Lower lobe of right lung (tissue), 2 donors: ENCODE results near the gene PDE2A. TPM values are rescaled to one million over a fixed set of nuclear protein-coding genes. Genes with fewer than 3 reads are reported as not detected.

Source experiments
- ATAC-seq, 2 donors: fragments of 200-7000 bp; cut with Tn5 transposase; one replicate each; pipeline ENCODE4 v1.9.1; 2020 to 2022; ENCODE audit warnings: mild to moderate bottlenecking in 2 of 2, moderate library complexity in 2 of 2
- DNase-seq: peaks from one replicate; pipeline ENCODE4 v3.0.0-alpha.2; 2020
- H3K27ac ChIP-seq: fragments of 200-600 bp; one replicate; pipeline ENCODE4 v1.8.0; 2022
- H3K27me3 ChIP-seq: fragments of 200-600 bp; one replicate; pipeline ENCODE4 v1.8.0; 2022; ENCODE audit warnings: low read depth
- H3K36me3 ChIP-seq: fragments of 200-600 bp; one replicate; pipeline ENCODE4 v1.8.0; 2022; ENCODE audit warnings: mild to moderate bottlenecking
- H3K4me1 ChIP-seq: fragments of 200-600 bp; one replicate; pipeline ENCODE4 v1.8.0; 2022
- H3K4me3 ChIP-seq: fragments of 200-600 bp; one replicate; pipeline ENCODE4 v1.8.0; 2022; ENCODE audit warnings: mild to moderate bottlenecking
- H3K9me3 ChIP-seq: fragments of 200-600 bp; one replicate; pipeline ENCODE4 v1.8.0; 2022
- CTCF ChIP-seq: fragments of 200-600 bp; IDR thresholded peaks from one replicate; pipeline ENCODE4 v1.8.0; 2022; ENCODE audit warnings: antibody characterized with exemption, mild to moderate bottlenecking
- intact Hi-C: fragments of 100-400 bp; cut with DNase I; formaldehyde crosslinking; loops from one replicate; pipeline ENCODE4 v1.11.0; 2022
- total RNA-seq: library from RNA; stranded (reverse); fragmentation: NEBNext Ultra II Directional; extraction: Animal tissue kit (Norgen Biotek cat#: 25700); gene quantifications from one replicate; pipeline ENCODE4 v1.2.1, GENCODE V29; 2021
- donor health status: DM: no; HTN: yes; CAD: no; lungs with severe emphysema.

Gene PDE2A
- total RNA-seq, 1 donor from 2014 or later, result 19.5 TPM

GRCh38 chr11:72678524-72678923, 4.3 kb upstream of the PDE2A start:
- Histone ChIP-seq H3K4me1 (peaks cover 6% of the 10 kb centered on the region), H3K36me3 (peaks cover 10% of the 10 kb centered on the region), H3K27me3 (peaks cover 43% of the 10 kb centered on the region), H3K9me3 (no peaks in the 10 kb centered on the region), H3K27ac (no peak overlapping the region), H3K4me3 (no peak overlapping the region)
- TF ChIP-seq CTCF, result no peak
- ATAC-seq (no peak), DNase-seq (no peak)
- intact Hi-C loops, result no loop called here

DNA sequence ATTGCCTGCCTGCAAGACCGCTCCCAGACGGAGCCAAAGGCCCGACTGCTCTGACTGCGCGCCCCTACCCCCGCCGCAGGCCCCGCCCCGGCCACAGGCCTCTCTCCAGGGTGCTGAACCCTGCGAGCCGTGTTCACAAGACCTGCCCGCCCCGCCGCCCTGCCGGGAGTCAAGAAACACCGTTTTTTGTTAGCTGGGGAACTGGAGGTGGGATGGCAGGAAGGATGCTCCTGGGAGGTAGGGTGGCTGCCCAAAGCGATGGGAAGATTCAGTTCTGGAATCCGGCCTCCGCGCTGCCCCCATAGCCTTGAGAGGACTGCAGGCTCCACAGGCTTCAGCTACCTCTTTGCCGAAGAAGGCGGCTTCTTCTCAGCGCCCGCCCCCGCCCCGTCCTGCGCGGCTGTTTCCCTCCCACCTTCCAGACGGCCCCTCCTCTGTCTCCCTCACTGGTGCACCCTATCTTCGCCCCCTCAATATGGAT, 2.7 kb upstream of the PDE2A start:
- ATAC-seq, result peak; percentile 60 to 62
- Histone ChIP-seq H3K27me3 (peaks cover 57% of the 10 kb centered on the region), H3K36me3 (no peaks in the 10 kb centered on the region), H3K4me1 (peaks cover 6% of the 10 kb centered on the region), H3K9me3 (no peaks in the 10 kb centered on the region), H3K27ac (no peak overlapping the region), H3K4me3 (no peak overlapping the region)
- TF ChIP-seq CTCF, result no peak
- DNase-seq, result peak; percentile 77
- intact Hi-C loops, result no loop called here

- ATAC-seq, result no peak
- intact Hi-C loops, result no loop called here
- Histone ChIP-seq H3K9me3 (no peaks in the 10 kb centered on the region), H3K27ac (no peak overlapping the region), H3K36me3 (no peaks in the 10 kb centered on the region), H3K4me3 (no peak overlapping the region), H3K27me3 (peaks cover 64% of the 10 kb centered on the region), H3K4me1 (no peaks in the 10 kb centered on the region)
- no peak for TF ChIP-seq CTCF
- no peak for DNase-seq
These were observed 999 bp upstream of the PDE2A start for GRCh38 chr11:72675221-72675620.

DNA sequence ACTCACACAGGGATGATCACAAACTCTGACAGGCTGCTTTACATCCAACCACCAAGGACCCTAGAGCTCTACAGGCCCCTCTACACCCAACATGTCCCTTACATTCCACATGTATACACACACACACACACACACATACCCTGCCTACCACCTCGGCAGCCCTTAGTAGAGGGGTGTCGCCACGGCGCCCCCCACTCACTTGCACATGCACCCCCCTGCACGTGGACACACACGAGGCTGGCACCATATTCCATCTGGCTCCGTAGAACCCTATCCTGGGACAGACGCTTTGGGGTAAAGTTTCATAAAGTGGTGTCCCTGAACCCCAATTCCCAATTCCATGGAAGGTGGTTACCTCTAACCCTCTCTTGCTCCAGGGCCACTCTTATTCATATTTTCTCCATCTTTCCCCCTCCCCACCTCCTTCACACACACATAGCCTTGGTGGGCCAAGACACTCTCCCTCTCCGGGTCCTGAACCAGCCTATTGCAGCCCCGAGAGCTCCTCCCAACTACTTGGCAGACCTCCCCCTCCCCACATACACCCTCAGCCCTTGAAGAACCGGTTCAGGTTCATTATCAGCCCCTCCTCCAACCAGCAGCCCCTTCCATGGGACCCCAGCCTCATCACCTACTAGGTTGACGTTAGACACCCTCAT, 809 bp downstream of the PDE2A start:
- H3K4me1 ChIP-seq, result no peaks in the 10 kb centered on the region
- no peak for DNase-seq
- no peaks in the 10 kb centered on the region for H3K9me3 ChIP-seq
- TF ChIP-seq CTCF, result no peak
- ATAC-seq, result no peak
- peaks cover 81% of the 10 kb centered on the region for H3K27me3 ChIP-seq
- intact Hi-C loops, result no loop called here
- H3K4me3 ChIP-seq, result no peak overlapping the region
- H3K36me3 ChIP-seq, result no peaks in the 10 kb centered on the region
- H3K27ac ChIP-seq, result no peak overlapping the region

DNA sequence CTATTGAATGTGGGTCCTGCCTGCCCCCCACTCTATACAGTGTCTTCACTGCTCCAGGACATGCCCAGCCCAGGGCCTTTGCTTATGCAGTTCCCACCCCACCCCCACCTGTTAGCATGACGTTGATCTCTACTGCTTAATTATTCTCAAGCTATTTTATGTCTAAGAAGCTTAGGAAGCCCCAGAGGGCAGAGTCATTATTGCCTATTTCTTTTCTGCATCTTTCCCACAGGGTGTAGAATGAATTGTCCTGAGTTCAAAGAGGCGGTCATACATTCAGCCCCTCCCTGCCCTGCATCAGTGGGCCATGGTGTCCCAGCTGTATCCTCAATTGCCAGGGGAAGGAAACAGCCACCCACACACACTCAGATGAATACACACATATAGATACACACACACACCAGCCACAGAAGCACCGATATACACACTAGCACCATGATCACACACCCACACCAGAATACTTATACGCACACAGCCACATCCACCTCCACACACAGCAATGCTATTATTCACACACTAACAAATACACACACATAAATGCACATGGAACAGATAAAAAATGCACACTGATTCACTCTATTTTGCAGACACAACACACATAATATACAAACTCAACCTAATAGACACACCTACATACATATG, 1.5 kb downstream of the PDE2A start:
- intact Hi-C loops, result no loop called here

More for the DNA sequence above, 1.5 kb downstream of the PDE2A start:
- Histone ChIP-seq H3K4me1 (no peaks in the 10 kb centered on the region), H3K27me3 (peaks cover 81% of the 10 kb centered on the region), H3K4me3 (no peak overlapping the region), H3K9me3 (peaks cover 3% of the 10 kb centered on the region), H3K36me3 (no peaks in the 10 kb centered on the region), H3K27ac (no peak overlapping the region)
- DNase-seq (no peak), ATAC-seq (no peak)
- no peak for TF ChIP-seq CTCF
